Measurements from ENCODE around the gene LRP1B.
"Not testable (repeated sequence)": the region's sequence is repeated elsewhere in the genome, so short reads cannot be mapped to it uniquely, and the experiment has no call there.

The LRP1B gene

DNA sequence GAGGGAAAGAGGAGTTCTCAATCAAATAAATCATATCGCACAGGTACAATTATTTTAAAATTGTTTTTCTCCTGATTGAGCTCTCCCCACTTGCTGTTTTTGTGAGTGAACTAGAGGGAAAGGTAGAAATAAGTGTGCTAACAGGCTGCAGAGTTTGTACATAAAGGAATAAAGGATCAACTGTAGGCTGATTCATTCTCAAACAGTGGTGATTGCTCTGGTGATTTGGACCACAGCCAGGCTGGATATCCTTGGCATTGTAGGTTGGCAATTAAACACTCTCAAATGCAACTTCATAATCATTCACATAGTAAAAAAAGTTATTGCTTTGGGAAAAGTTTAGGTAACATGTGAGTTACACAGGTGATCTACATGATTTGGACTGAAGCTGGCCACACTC is 29.8 kb downstream of the LRP1B start:
- no peak for DNase-seq (ENCODE audit: low spot score)

DNA sequence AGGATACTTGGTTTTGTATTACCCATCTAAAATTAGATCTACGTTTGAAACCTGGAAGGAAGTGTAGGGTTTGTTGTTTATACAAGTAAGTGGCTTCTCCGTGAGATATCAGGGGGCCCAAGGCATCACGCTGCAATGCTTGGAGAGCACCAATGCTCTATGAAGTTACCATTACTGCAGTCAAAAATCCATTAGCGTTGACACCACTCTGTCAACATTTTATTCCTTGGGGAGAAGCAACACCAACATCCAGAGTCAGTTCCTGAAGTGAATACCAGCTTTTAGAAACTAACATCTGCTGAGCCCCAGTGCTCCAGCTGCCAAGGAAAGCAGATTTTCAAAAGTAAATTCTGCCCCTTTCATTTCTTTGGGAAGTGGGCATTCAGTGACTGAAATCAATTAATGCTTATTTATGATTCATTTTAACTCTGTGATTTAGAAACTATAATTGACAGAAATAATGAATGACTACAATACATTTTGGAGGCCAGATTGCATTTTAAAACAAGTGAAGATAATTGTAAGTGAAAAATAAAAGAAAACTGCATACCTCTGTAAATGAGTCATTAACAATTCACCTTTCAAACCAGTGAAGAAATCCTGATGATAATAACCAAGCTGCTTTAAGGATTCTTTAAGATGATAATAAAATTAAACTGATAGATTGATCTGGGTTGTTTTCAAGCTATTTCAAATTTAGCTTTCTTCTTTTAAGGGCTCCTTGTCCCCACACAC is 30.5 kb downstream of the LRP1B start:
- DNase-seq (ENCODE audit: low spot score): no peak

DNA sequence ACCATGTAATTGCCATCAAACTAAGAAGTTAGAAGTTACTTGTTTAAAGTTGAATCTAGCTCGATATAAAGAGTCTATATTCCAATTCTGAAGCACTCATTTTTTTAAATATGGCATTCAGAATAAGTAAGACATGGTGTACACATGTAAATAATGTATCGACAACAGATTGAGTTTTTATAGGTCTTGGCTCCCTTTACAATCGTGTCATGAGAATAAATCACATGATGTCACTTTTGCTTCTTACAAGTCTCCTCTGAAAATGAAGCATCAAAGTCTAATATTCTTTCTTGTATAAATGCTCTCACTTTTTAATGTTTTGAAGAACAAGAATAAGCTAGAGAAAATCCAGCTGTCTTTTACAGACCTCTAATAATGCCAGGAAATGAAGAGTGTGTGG is 33.1 kb downstream of the LRP1B start:
- no peak for DNase-seq (ENCODE audit: low spot score)

DNA sequence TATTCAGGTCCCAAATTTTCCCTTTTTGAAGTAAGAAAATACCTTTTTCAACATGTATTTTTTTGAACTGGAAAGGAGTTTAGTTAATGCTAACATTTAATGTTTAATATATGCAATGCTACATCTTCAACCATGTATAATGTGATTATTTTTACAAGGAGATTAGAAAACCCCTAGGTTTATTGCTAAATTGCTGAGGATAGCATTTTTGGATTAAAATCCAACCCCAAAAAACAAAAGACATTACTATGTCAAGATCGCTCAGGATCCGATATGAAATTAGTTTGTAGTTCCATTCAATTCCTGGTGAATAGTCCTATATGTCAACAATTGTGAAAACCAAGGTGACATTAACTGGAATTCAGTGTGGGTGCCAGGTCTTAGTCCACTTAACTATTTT is 35.2 kb downstream of the LRP1B start:
- no peak for DNase-seq (ENCODE audit: low spot score)

DNA sequence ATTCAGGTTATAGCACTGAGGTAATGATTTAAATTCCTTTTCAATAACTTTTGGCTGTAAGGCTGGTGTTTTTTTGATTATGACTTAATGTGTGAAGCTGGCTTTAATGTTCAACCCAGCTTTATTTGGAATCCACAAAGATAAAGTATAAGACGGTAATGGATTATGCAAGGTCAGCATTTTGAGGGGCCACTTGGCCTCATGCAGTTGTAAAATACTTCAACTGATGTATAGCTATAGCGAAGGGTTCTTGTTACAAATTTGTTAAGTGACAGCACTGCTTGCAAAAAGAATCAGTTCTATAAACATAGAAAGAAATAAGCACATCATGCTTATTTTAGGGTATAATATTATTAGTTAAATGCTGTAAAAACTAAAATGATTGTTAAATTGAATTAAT is 36.6 kb downstream of the LRP1B start:
- DNase-seq (ENCODE audit: low spot score): no peak

DNA sequence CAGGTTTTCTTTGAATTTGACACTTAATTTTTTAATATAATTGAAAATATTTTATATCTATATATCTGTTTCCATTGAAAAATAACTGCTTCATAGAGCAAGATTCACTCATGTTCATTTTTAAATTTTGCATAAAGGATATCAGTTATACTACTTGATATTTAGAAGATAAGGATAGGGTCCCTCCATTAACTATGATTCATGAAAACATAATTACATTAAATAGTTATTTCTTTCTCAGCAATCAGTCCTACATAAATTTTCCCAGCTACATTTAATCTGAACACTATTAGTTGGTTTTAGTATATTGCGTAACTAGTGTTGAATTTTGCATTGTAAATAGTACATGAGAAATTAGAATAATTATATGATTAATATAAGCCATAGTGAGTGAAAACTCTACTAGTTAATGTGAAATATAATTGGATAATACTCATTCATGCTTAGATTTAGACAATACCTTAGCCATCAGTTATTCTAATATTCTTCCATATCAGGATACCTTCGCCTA is 42.7 kb downstream of the LRP1B start:
- no peak for DNase-seq (ENCODE audit: low spot score)

DNA sequence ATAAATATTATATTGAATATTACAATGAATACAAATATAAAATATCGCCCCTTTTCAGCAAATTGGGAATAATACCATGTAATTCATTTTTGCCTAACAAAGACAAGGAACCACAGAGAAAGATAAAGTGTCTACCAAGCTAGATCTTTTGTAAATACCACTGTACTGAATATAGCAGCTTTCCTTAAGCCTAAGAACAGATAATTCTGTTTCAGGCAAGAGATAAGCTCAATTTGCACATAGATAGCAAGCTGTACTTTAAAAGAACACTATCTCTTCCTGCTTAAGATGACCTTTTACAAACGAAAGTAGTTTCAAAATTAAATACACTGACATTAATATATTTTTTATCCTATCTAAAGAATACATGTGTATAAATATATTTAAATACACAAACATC is 43.2 kb downstream of the LRP1B start:
- not testable (repeated sequence) for DNase-seq (ENCODE audit: low spot score)

DNA sequence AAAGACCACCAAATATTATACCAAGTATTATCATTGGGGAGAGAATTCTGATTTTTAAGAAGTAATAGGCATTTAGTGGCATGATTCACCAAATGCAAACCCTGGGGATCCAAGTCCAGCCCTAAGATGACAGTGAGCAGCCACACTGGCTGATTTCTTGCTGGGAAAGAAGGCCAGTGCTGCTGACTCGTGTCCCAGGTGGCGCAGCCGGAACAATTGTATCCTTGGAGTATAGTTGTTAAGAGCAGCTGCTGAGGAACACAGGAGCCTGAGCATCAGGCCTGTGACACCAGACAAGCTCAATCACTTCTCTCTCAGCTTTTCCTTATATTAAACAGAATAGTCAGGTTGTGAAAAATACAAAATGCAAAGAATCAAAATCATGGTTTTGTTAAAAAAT is 48.4 kb downstream of the LRP1B start:
- DNase-seq (ENCODE audit: low spot score): no peak

DNA sequence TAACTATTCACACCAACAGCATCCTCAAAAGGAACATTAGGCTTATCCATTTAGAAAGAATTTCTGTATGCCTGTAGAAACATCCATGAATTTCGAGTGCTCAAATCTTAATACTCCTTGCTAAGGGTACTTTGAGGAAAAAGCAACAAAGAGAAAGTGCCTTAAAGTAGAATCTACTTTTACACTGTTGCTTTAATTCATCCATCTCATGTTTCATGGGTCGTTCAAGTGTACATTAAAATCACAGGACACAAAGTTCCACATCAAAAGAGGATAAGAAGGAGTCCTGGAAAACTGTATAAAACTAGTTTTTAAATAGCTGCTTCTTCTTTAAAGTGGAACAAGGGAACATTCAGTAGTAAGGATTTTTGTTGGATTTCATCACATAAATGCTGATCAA is 54.5 kb downstream of the LRP1B start:
- no peak for DNase-seq (ENCODE audit: low spot score)

DNA sequence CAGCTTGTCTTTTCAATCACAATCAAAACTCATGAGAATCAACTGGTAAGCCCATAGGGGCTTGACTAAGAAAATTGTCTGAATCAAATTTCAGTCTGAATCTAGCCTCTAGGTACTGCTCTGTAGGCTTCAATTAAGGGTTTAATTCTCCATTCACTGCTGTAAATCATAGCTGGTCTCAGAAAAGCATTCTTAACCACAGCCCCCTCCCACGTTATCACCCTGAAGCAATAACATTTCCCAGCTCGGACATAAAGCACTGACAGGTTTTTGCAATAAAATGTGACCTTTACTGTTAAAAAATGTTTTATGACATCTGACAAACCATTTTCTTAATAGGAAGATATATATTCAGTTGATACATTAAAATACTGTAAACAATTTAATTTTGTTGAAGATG is 55.0 kb downstream of the LRP1B start:
- no peak for DNase-seq (ENCODE audit: low spot score)

DNA sequence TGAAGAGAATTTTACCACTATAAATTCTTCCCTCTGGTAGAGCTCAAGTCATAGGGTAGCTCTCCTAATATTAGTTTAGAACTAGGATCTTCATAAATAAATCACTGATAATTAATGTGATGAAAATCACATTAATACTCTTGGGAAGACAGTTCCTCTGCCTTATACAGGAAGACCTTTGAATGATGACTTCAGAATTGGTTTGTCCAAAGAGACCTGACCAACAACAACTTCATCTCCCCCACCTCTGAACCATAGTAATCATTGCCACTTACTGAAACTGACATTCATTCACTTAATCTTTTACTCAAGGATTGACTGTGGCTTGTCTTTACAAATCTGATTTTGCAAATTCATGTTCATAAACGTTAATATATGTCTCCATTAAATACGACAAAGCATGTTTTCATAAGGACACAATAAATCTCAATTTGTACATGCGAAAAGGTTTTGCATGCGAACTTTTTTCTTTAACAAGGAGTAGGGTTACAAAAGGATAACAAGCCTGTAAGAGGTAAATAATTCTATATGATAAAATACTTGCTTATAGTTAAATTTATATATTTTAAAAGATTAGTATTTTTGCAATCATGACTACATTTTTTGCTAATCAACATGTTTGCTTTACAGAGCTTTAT is 61.4 kb downstream of the LRP1B start:
- DNase-seq (ENCODE audit: low spot score): no peak

DNA sequence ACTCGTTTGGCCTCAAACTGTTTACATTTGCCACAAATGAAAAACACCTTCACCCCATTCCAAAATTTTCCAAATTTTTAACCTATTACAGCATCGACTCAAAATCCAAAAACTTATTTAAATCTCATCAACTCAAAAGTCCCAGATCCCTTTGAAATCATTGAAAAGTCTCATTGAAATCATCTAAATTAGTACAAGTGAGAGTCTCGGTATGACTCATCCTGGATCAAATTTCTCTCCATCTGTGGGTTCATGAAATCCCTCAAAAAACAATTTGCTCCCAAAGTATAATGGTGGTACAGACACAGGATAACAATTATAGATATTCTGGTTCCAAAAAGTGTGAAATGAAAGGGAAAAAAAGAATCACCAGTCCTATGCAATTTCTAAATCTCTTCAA is 65.1 kb downstream of the LRP1B start:
- DNase-seq (ENCODE audit: low spot score): no peak

DNA sequence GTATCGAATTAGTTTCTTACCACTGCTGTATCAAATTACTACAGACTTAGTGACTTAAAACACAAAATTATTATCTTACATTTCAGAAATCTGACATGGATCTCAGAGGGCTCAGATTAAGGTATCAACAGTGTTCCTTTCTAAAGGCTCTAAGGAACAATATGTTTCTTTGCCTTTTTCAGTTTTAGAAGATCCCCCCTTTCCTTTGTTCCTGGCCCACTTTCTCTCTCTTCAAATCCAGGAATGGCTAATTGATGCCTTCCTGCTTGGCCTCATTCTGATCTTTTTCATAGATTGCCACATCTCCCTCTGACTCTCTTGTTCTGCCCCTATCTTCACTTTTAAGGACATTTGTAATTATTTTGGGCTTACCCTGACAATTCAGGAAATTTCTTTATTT is 65.7 kb downstream of the LRP1B start:
- no peak for DNase-seq (ENCODE audit: low spot score)

DNA sequence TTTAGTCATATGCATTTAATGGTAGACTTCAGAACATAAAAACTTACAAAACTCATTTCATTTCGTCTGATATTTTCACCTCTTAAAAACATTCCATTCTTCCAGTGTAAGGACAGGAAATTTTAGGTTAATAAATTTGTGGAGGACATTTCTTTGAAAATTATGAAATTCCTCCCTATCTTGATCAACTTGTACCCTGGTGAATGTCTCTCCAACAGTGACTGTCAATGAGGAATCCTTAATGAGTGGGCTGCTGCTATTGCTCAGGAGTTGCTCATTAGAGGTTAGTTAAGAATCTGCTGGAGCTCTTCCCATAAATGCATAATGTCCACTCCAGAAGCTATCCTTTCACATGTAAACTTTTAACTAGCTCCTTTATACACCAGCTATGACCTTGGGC is 69.1 kb downstream of the LRP1B start:
- DNase-seq (ENCODE audit: low spot score): no peak

DNA sequence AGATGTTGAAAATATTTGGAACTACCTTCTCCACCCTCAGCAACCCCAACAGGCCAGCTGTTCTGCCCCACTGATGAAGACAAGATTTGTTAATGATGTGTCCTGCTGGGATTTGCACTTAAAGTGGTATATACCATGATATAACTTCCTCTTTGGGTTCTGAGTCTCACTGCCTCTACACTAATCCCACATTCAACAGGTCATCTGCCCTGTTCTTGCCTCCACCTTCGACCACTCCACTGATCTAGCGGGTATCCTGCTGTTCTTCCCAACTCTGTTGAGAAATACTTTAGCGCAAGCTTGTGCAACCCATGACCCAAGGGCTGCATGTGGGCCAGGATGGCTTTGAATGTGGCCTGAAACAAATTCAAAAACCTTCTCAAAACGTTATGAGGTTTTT is 72.7 kb downstream of the LRP1B start:
- no peak for DNase-seq (ENCODE audit: low spot score)

DNA sequence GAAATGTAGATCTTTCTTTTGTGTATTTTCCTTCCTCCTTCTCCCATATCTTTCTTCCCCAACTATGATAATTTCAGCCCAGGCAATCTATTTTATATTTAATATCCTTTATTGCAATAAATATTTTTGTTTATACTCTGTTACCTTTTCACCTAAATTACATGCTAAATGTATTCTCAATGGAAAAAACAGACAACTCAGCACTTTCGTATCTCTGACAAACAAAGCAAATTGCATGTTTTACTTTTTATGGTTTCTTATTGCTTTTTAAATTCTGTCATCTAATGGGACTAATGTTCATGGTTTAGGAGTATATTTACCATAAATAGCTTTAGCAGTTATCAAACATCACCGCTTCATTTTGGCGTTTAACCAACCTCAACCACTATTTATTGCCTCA is 74.0 kb downstream of the LRP1B start:
- no peak for DNase-seq (ENCODE audit: low spot score)

DNA sequence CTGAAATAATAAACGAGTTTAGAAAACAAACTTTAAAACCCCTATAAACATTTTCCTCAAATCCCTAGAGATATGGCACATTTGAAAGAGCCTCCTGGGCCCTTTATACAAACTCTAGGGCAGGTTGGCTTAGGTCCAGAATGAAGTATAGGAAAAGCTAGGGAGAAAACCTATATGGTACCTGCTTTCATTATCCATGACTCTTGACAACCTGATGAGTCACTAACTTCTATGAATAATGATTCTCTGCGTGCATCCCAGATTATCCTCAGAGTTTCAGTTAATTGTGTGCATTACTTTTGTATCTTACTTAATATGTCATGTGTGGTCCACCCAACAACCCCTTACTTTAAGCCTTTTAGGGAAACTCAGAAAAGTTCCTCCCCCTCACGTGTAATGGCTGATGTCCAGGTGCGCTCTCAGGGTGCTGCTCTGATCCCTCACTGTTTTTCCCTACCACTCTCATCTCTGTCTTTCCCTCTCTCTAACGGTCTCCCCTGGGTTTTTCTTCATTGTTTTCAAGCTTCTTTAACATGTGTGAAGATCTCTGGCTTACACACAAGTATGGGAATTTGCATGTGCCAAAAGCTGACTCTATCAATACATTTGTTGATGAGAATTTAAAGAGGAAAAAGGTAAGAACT is 78.5 kb downstream of the LRP1B start:
- DNase-seq (ENCODE audit: low spot score): no peak

DNA sequence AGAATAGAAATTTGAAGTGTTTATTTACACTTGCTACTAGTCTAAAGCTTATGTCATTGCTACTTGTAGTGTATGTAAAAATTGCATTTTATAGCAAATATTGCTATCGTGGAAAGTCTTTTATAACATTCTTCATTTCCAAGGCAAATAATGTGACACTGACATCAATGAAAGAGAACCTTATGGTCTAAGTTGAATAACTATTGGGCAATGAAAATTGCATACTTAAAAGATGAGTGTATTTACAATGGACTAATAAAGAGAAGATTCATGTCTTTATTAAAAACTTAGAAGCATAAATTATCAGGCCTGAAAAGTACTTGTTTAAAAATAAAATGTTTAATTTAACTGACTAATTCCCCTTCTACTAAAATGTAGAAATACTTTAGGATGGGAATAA is 82.2 kb downstream of the LRP1B start:
- no peak for DNase-seq (ENCODE audit: low spot score)

DNA sequence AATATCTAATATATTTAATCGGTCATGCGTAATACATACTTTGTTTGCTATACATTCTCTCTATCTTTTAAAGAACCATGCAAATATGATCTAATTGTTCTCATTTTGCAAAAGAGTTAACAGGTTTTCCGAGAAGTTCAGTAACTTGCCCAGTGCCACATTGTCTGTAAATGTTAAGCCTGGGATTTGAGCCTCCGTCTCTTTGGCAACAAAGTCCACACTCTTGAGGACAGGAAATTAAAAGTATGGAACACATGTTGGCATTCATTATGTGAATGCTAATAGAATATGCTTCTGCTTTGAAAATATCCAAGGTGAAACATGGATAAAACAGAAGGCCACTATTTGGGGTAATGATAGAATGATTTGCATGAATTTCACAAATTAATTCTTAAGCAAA is 85.2 kb downstream of the LRP1B start:
- DNase-seq (ENCODE audit: low spot score): no peak

DNA sequence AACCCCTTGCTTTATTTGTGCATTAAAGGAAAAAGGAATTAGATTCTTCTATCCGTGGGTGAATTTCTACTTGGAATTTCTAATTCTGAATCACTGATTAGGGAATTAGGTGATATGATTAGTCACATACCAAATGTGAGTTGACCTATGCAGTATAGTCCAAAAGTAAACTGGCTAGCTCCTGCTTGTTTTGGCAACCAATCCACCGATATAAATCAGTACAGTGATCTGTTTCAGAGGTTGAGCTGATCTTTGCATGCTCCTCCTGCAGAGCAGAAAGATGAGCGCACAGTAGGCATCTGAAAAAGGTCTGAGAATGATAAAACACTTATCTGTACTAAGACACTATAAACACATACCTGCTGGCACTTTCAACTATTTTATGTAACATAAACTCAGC is 86.6 kb downstream of the LRP1B start:
- no peak for DNase-seq (ENCODE audit: low spot score)

DNA sequence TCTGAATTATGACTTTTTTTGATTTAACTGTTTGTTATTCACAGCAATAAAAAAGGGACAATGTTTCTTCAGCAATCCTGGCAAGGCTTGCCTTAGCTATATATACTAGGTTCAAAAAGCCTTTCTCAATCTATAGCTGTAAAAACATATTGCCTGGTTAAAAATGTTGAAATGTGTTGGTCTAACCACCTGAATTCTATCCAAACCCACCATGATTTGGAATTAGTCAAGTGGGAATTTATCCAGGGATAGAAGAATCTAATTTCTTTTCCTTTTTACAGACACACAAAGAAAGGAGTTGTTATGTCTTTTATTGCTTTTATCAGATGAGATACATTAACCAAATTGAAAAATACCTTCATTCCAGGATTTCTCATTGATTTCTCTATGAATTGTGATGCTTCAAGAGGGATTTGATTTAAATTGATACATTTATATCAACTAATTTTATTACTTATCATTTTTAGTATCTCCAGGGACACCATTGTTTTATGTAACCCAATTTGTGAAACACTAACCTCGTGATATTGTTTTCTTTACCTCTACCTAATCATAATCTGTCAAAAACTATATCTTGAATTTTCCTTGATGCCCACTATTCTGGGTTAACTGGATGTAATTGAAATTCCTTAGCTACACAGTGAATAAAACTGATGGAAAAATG is 88.1 kb downstream of the LRP1B start:
- no peak for DNase-seq (ENCODE audit: low spot score)

DNA sequence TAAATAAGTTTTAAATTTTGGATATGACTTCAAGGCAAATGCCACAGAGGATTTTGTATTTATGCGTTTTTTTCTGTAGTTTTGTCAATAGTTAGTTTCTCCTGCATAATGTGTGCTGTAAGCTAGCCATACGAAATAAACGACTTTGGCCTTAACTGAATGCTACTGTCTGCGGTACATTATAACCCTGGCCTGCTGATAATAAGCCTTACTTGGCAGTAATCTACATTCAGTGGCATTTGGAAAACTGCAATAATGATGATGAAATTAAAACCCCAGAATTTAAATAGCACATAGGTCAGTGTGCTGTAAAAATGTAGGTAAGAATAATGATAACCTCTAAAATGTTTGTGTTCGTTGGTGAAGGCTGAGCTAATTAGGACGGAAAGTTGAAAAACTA is 88.8 kb downstream of the LRP1B start:
- no peak for DNase-seq (ENCODE audit: low spot score)

DNA sequence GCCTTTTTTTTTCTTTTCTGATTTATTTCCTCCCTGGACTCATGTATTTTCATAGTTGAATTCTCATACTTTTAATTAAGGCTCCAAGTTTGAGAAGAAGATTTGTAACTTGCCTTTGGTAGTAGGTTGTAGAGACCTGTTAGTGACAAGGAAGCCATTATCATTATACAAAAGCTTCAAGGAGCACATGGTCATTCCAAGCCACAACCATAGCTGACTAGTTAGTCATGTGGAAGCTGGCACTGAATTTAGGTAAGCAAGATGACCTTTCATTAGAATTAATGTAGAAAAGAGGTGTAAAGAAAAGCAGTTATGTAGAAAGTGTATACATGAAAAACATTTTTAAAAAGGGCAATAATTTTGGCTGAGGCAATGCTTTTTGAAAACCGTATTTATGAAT is 89.7 kb downstream of the LRP1B start:
- DNase-seq (ENCODE audit: low spot score): no peak

All from left forelimb (tissue), 1 donor.